Measurements from ENCODE around the gene CNOT11.
"Not testable (repeated sequence)": the region's sequence is repeated elsewhere in the genome, so short reads cannot be mapped to it uniquely, and the experiment has no call there.

- TF ChIP-seq CTCF, POLR2A (IDR thresholded peaks at IDR 0.05): not testable (repeated sequence)
These were observed 63.9 kb downstream of the CNOT11 start for GRCh38 chr2:101316568-101316967.

Data from uterus (tissue), 2 donors.